HG02938 (cell line): ENCODE data around the gene SHROOM1.

Experiments
- ATAC-seq: cut with Tn5 transposase; IDR thresholded peaks from one replicate; pipeline ENCODE4 v1.9.1; 2021; ENCODE audit warnings: mild to moderate bottlenecking, moderate library complexity; ENCODE audit not compliant: unreplicated experiment

SHROOM1 gene

DNA sequence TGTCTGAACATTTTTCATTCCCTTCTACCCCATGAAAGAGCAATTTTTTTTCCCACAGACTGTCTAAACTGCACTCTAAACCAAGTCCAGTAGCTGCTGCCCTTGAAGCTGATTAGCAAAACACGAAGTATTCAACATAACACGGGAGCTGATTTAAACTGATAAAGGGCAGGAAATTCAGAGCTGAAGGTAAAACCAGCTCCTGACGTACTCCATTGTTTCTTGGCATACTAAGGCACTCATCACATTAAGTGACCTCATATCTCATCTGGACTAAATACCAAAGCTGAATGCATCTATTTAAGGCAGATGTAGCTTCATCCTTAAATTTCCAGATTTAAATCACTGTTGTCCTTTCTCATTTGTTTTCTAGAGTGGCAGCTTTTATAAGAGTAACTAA, 23.9 kb upstream of the SHROOM1 start:
- no peak for ATAC-seq

GRCh38 chr5:132853790-132854189, 23.3 kb upstream of the SHROOM1 start:
- ATAC-seq = no peak

GRCh38 chr5:132853323-132853722, 22.9 kb upstream of the SHROOM1 start:
- no peak for ATAC-seq

GRCh38 chr5:132850066-132850465, 19.6 kb upstream of the SHROOM1 start:
- ATAC-seq = no peak

DNA sequence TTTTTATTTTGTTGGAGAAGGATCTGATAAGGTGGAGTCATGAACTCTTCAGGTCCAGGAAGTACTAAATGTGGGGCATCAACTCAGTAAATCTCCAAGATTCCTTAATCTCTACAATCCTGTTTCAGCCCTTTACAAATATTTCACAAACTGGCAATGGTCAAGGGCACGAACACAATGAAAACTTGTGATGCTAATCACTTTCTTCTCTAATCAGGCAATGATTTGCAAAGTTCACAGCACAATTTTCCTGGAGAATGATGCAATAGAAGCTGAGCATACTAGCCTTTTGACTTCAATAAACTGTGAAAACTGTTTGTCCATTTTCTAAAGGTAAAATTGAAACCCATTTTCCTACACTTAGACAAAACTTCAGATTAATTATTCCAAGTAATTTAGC, 18.9 kb upstream of the SHROOM1 start:
- ATAC-seq = no peak

DNA sequence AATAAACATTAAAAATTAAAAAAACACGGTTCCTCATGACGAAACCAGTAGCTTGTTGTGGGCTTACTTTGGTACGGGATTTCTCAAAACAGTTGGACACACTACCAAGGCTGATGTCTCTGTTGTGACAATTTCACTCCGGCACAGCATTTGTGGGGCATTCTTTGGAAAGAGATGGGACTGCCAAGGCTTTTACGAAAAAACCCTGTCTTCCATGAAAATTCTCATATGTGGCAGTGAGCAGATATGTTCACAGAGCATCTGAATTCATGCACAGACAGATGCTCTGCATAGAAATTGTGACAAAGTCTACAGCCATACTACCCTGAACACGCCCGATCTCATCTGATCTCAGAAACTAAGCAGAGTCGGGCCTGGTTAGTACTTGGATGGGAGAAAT, 17.8 kb upstream of the SHROOM1 start:
- no peak for ATAC-seq

GRCh38 chr5:132841305-132841704, 10.9 kb upstream of the SHROOM1 start:
- no peak for ATAC-seq

GRCh38 chr5:132840896-132841295, 10.4 kb upstream of the SHROOM1 start:
- no peak for ATAC-seq

- no peak for ATAC-seq
These were observed 9.9 kb upstream of the SHROOM1 start for GRCh38 chr5:132840313-132840712.

DNA sequence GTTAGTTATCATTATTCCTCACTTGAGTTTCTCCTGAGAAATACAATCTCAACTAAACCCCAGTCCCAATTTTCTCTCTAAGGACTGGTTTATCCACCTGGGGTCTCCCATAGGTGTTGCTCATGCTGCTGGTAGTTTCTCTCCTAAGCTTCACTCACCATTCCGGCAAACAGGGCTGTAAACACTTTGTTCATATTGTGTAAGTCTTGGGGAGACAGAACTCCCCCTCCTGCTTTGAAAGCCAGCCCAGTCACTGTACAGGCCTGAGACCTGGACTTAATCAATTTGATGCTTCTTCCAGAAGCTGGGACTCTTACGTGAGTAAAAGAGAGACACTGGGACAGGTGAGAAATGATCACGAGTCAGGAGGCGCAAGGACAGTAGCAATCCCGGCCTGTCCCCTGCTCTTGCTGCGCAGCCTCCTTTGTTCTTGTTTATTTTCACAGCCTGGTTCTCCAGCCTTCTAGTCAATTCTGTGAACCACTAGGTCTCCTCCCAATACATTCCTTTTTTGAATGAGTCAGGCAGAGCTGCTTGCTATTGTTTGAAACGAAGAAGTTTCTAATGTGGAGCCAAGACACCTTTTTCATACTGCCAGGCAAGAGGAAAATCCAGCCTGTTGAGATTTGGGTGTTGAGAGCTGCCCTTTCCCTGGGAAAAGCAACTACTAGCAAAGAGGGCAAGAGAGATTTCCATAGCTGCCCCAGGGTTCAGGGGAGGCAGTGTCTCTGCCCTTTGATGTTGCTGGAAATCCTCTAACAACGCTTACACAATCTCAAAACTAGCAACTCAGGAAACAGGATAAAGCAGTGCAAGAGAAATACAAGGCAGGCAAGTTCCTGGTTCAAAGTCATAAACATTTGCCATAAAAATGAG, 9.2 kb upstream of the SHROOM1 start:
- no peak for ATAC-seq

DNA sequence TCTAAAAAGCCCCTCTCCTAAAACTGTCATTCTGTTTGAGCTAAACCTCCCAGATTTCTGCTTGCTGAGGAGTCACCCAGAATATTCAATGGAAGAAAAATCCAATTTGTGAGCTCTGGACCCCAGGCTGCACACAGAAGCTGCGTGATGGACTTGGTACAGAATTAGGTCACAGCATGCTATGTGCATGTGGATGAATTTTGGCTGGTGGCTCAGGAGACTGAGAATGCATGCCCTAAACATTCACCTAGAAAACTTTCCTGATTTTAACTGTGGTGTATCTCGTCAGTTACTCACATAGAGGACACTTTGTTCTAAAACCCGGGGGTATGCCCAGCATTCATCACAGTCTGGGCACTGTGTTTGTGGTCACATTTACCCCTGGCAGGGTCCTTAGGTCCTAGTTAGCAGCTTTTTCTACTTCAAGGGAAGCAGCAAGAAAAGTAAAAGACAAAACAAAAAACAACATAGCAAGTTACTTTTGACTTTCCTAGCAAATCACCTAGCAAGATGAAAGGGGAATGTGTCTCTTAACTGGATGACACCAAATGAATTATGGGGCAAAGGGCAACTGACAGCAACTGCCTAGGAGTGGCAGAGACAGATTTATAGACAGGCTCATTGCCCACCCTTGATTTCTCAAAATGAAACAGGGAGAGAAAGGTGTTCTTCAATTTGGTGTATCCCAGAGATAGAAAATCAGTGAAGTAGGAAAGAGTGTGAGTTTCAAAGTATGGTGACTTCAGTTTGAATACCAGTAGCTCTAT, 8.3 kb upstream of the SHROOM1 start:
- no peak for ATAC-seq

- no peak for ATAC-seq
These were observed 7.4 kb upstream of the SHROOM1 start for GRCh38 chr5:132837868-132838267.

GRCh38 chr5:132836852-132837251, 6.4 kb upstream of the SHROOM1 start:
- no peak for ATAC-seq

- no peak for ATAC-seq
These were observed 3.6 kb upstream of the SHROOM1 start for GRCh38 chr5:132834057-132834456.

- ATAC-seq = no peak
These were observed 2.2 kb upstream of the SHROOM1 start for GRCh38 chr5:132832612-132833011.

DNA sequence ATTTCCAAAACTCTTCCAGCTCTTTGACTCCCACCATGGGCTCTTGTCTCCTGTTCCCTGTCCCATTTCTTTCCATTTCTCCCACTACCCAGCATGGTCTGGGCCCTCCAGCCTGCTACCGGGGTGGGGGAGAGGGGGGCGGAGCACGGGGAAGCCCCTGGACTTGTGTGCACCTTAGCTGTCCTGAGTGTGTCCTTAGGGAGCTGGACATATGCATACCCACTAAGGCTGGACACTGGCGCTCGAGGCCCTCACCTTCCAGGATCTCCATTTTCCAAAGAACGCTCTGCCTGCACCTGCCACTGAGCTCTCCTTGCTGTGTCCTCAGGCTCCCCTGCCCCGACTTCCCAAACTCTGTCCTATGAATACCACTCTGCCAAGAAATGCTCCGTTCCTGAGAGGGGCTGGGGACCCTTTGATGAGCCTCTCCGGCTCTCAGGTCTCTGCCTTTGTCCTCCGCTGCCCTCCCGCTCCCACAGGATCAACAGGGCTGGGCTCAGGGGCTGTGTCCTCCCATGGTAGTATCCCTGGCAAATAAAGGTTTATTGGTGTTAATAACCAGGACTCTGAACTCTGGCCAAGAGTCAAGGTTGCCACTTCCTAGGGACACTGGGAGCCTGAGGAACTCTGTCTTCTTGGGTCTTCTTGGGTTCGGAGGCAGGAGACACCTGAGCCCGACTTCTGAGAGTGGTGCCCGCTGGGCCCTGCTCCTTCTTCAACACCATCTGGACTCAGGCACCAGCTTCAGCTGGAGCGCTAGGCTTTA, 831 bp upstream of the SHROOM1 start:
- no peak for ATAC-seq

DNA sequence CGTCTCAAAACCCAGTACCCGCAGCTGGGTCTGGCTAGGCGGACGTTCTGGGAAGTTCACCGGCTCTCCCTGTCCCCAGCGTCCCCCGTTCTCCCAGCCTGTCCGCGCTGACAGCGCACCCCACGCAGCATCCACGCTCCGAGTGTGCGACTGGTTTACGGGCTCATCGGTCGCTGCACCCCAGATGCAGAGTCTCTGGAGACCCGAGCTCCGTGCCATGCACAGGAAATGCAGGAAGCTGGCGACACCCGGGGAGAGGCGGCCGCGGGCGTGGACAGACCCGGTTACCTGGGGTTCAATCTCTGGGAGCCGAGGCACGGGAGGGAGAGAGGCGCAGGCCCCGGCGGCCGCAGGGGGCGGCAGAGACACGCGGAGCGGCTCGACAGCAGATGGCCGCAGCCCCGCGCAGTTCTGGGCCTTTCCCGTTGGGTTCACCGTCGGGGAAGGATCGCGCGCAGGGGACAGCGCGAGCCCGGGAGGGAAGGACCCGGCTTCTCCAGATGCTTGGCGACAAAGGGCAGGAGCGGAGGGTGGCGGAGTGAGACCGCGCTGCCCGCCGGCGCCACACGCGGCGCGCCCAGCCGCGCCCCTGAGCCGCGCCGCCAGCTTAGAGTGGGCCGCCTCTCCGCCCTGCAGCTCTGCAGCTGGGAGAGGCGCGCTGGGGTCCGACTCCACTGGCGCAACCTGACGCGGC, 558 bp downstream of the SHROOM1 start:
- peak; percentile 76 for ATAC-seq

DNA sequence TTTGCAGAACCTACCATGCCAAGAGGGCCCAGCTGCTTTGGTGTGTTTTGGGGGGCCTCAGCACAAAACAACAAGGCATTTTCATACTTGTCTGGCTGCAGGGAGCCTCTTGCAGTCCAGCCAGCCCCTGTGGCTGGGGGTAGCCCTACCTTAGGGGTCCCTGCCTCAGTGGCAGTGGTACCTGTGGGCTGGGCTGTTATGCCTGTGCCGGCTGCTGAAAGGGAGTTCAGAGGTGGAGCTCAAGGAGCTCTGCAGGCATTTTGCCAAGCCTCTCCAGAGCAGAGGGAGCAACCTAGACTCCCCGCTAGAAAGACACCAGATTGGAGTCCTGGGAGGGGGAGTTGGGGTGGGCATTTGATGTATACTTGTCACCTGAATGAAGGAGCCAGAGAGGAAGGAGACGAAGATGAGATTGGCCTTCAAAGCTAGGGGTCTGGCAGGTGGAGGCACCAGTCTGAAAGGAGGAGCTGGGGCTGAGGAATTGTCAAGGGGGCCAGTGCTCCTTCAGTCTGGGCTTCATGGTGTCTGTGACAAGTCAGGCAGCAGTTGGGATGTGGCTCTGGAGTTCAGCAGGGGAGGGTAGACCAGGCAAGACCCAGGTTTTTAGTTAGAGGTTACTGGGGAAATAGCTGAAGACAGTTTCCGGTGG, 1.5 kb downstream of the SHROOM1 start:
- ATAC-seq = no peak

DNA sequence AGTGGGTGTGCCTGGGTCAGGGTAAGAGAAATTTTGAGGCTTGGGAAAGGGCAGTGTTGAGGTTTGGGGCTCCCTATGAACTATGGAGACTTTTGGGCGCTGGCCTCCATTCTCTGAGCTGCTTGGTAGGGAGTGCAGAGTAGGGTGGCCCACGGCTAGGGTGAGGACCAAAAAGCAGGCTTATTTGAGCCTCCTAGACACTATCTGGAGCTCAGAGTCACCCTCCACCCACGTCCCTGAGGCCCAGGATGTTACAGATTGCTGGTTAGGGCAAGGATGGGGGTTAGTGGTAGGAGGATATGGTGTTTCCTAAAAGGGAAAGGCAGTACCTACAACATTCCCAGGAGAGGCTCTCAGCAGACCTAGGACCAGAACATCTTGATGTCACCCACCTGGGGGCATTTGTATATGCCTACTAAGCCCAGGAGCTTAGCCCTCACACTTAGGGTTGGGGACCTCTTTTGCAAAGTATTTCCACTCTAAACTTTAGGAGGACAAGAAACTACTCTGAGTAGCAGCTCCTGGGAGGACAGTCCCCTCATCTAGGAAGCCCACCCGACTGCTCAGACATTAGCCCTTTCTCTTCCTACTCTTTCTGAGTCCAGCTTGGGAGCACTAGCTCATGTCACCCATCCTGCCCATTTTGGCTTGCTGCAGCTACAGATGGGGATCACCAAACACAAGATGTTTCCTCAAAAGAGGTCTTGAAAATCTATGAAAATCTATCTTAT, 2.3 kb downstream of the SHROOM1 start:
- no peak for ATAC-seq
